Diencephalon (tissue), 1 donor: Measurements from ENCODE around the gene ZNF430. TPM values are rescaled to one million over a fixed set of nuclear protein-coding genes. Genes with fewer than 3 reads are reported as not detected.

Experiments used
- small RNA-seq: library from RNA; depleted of rRNA; stranded (forward); fragments of <200 nt; gene quantifications from one replicate; pipeline ENCODE3, GENCODE V24; 2014
- total RNA-seq: library from RNA; depleted of rRNA; stranded (reverse); fragments of >200 nt; gene quantifications from one replicate; pipeline ENCODE4 v1.2.3, GENCODE V29; 2014

Gene ZNF430
- 25.6 TPM for total RNA-seq

DNA sequence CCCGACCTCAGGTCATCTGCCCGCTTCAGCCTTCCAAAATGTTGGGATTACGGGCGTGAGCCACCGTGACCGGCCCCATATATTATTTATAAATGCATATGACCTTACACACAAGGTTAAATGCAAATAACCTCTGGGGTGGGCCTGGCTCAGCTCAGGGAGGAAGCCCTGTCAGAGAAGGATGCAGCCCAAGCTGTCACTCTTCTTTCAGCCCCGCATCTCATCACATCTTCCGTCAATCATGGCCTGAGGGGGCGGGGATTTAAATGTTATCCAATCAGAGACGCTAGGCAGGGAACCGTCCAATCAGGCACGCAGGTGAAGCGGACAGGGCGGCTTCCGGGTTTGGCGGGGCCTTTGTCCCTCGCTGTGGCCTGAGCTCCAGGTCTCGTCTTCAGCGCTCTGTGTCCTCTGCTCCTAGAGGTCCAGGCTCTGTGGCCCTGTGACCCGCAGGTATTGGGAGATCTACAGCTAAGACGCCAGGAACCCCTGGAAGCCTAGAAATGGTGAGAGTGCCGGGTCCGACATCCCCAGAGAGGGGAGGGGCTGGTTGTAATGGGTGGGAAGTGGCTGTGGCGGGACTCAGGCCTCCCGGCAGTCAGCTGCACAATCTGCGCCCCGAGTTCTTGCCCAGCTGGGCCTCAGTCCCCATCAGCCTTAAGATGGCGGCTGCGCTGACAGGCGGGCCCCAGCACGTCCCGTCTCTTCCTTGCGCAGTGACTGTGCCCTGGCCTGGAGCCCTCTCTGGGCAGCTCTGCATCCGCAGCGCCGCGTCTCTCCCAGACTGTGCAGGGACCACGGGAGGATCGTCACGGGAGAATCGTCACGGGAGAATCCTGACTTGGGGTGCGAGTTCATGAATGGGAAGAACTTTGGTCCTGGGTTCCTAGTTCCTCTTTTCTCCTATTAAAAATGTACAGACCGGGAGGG, at the start of gene ZNF430:
TSS of gene ZNF430 (plus strand) at position 360 of the 930 bp plus-strand sequence. CDS start at position 504, 144 bp downstream.

GRCh38 chr19:21082011-21082975, 61.8 kb downstream of the ZNF430 start, which contains the start of gene ZNF714:
ZNF714 (plus strand) TSS chr19:21082203; CDS start chr19:21098269, 16,066 bp downstream.

Small RNAs within 50 kb of the gene (small RNA-seq; reads per million reads assigned to genes)
- not detected for gene AC008739.3

Other genes starting within 250 kb of the ZNF430 start
- gene ZNF66, start 244.4 kb upstream of the ZNF430 start, total RNA-seq = 13.4 TPM
- 26.1 TPM for gene ZNF85, start 97.4 kb upstream of the ZNF430 start, total RNA-seq
- gene ZNF714, start 61.5 kb downstream of the ZNF430 start, total RNA-seq = 33.0 TPM
- 16.4 TPM for gene ZNF431, start 121.4 kb downstream of the ZNF430 start, total RNA-seq